Subcutaneous adipose tissue (tissue), 4 donors: ENCODE measurements around the gene CSNK2B. TPM values are rescaled to one million over a fixed set of nuclear protein-coding genes. Genes with fewer than 3 reads are reported as not detected.

ENCODE experiments used
- total RNA-seq, 4 donors: library from RNA; depleted of rRNA; stranded (reverse); fragments of >200 nt; gene quantifications; one replicate each; pipeline ENCODE4 v1.1.0, GENCODE V29; 2016
- TF ChIP-seq, protein P1 (sequence below): fragments of 450-650 bp; IDR thresholded peaks from one replicate; pipeline ENCODE4 v1.5.1; 2016; ENCODE audit warnings: low read depth, mild to moderate bottlenecking, control low read depth, antibody characterized with exemption, moderate library complexity

Gene CSNK2B
- total RNA-seq, 4 donors from 2014 or later, result 146 to 170 (median 165) TPM

DNA sequence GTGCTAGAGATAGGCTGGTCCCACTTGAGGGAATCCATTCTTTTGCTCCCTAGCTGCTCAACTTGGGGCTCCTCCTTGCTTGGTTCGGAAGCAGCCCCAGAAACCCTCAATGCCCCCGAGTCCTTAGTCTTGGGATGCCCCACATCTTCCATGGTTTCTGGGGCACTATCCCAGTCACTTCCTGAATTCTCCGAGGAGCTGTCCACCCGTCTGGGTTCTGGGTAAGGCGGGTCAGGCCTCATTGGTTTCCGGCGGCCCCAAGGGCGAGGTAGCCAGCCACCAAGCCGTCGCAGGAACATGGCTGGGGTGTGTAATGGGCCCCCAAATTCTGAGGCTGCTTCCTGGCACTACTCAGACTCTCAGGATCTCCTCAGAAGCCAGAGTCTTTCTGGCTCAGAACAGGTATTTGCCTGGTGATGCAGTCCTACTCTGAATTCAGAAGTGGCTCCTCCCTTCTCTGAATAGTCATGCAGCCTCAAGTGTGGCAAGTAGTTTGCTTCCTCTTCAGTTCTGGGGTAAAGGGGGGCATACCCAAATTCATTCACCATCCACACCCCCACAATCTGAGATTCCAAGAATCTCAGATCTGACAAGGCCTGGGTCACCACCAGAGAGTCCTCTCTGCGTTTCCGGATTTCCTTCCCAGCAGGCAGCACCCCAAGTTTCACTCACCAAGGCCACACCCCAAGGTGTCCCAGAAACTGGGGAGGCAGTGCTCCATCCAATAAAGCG lies 6.1 kb upstream of the CSNK2B start:
- TF ChIP-seq, protein P1, sequence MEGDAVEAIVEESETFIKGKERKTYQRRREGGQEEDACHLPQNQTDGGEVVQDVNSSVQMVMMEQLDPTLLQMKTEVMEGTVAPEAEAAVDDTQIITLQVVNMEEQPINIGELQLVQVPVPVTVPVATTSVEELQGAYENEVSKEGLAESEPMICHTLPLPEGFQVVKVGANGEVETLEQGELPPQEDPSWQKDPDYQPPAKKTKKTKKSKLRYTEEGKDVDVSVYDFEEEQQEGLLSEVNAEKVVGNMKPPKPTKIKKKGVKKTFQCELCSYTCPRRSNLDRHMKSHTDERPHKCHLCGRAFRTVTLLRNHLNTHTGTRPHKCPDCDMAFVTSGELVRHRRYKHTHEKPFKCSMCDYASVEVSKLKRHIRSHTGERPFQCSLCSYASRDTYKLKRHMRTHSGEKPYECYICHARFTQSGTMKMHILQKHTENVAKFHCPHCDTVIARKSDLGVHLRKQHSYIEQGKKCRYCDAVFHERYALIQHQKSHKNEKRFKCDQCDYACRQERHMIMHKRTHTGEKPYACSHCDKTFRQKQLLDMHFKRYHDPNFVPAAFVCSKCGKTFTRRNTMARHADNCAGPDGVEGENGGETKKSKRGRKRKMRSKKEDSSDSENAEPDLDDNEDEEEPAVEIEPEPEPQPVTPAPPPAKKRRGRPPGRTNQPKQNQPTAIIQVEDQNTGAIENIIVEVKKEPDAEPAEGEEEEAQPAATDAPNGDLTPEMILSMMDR, result no peak

DNA sequence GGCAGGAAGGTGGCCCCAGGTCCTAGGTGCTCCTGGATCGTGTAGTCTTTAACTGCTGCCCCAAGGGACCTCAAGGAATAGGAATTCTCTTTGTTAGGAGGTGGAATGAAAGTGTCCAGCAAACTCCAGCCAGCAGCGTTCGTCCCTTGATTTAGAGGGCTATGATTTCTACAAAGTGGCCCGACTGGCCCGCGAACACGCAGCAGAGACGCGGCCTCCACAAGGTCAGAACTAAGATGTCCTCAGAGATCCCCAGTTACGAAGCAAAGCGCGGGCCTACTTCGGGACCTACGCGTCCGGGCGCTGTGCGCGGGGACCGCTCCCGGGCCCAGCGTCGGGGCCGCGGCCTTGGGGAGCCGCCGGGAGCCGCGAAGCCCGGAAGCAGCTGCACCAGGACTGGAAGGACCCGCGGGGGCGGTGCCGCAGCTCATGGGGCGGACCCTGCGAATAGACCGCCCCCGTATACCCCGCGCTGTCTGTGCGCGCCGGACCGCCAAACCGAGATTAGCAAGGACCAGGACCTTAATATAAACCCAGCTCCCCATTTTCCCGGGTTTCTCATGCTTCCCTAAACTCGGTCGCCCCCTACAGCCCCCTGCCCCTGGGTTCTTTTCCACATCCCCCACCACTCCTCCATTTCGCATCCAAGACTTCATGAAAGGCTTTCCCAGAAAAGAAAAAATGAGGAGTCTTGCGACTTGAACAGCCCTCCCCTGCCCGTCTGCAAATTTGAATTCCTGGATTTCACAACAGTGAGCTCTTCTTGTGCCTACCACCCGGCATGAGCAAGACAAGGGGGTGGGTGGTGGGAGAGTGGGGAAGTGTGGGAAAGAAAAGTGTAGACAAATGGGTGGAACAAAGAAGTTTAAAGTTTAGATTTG lies 5.3 kb upstream of the CSNK2B start, which contains the start of gene C6orf47:
Gene C6orf47 (minus strand): TSS at position 398 of the 881 bp plus-strand sequence. CDS start 831 bp downstream, outside the sequence.
- TF ChIP-seq, protein P1, result no peak

DNA sequence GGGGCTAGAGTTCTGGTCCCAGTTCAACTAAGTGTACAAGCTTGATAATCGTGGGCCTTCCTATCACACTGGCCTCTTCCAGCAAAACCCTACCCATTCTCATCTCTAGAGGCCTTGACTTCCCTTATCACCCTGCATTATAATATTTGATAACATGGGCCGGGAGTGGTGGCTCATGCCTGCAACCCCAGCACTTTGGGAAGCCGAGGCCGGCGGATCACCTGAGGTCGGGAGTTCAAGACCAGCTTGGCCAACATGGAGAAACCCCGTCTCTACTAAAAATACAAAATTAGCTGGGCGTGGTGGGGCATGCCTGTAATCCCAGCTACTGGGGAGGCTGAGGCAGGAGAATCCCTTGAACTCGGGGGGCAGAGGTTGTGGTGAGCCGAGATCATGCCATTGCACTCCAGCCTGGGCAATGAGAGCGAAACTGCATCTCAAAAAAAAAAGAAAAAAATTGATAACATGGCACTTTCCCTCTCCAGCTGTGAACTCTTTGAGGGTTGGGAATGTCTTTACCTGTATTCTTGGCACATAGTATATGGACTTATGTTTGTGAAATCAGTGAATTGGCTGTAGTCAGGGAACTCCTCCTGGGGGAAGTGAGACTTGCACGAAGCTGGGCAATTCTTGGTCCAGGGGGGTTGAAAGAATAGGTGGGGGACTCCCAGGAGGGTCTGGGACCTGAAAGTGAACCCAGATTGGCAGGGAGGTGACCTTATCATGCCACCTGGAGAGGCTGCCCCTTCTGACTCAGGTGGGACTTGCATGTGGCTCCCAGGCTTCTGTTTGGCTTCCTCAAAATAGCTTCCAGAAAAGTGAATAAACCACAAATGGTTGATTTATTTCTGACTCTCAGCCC lies 4.4 kb upstream of the CSNK2B start:
- TF ChIP-seq, protein P1, result no peak

DNA sequence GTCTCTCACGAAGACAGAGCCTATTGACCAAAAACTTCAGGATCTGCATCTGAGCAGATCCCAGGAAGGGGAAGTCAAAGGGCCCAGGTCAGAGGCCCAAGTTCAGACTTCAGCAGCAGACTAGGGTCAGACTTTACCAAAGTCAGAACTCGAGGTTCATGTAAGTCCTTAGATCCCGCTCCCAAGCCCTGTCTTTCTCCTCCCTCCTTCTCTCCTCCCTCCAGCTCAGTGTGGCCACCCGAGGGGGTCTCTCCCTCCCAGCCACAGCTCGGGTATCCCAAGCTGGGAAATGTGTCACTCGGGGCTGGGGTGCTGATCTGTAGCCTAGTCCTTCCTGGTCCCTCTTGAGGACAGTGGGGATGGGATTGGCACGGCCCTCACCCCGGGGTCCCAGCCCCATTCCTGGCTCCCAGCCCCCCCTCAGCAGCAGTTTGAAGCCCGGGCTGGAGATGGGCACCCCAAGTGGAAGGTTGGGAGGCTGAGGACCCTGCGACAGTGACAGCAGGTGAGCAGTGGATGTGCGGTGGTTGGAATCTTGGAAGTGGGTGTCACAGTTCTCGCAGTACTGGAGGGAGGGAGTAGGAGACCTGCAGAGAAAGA lies 3.7 kb upstream of the CSNK2B start:
- TF ChIP-seq, protein P1, result no peak

DNA sequence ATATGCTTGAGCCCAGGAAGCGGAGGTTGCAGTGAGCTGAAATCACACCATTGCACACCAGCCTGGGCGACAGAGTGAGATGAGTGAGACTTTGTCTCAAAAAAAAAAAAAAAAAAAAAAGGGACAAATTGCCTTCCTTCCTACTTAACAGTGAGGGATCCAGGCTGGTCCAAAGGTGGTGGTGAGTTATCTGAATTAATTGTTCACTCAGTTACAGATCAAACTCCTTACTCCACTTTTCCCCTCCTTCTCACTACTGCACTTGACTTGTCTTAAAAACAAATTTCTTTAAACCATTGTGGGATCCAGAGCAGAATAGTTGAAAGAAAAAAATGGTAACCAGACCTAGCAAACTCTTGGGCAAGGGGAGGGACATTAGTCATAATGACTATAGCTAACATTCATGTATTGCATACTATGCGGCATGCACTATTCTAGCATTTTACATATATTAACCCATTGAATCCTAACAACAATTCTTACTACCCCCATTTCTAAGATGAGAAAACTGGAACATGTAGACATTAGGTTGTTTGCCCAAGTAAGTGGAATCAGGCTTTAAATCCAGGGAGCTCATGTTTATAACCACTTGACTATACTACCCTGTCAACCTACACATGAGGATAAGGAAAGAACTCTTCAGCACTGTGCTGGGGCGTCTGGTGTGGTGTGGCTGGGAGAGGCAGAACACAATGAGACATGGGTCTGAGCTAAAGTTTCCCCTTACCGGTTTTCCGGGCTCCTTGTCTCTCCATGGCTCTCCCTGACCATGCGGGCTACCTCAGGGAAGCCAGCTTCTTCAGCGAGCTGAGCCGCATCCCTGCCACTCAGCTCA lies 2.5 kb upstream of the CSNK2B start:
- TF ChIP-seq, protein P1, result no peak
